Neural cell (in vitro differentiated cells): ENCODE results near the gene OGDH. TPM values are rescaled to one million over a fixed set of nuclear protein-coding genes. Genes with fewer than 3 reads are reported as not detected.
A peak's percentile ranks its signal among the peaks of the same experiment; 100 is the strongest.

Source experiments
- H2AFZ ChIP-seq: fragments of 200-600, 300-800 bp; sonication (generic), shearing (Covaris generic); 2 replicates; pipeline ENCODE4 v1.6.0; 2014; ENCODE audit warnings: low read depth, mild to moderate bottlenecking, antibody characterized with exemption, low read length, moderate library complexity
- H3F3A ChIP-seq: fragments of 200-600 bp; shearing (Covaris generic); 2 replicates; pipeline ENCODE4 v1.6.1; 2016; ENCODE audit warnings: mild to moderate bottlenecking, moderate library complexity, mixed read lengths, antibody characterized with exemption, low read length; ENCODE audit not compliant: insufficient read depth, poor library complexity, severe bottlenecking
- H3K27ac ChIP-seq: fragments of 200-600, 300-800 bp; sonication (generic), shearing (Covaris generic); 2 replicates; pipeline ENCODE4 v1.5.1; 2014; ENCODE audit warnings: mild to moderate bottlenecking, low read length, moderate library complexity
- H3K27me3 ChIP-seq: fragments of 300-800, 200-600 bp; sonication (generic), shearing (Covaris generic); 2 replicates; pipeline ENCODE4 v1.6.0; 2014; ENCODE audit warnings: mild to moderate bottlenecking, low read depth, low read length, moderate library complexity; ENCODE audit not compliant: insufficient read depth
- H3K36me3 ChIP-seq: fragments of 300-800, 200-600 bp; sonication (generic), shearing (Covaris generic); 2 replicates; pipeline ENCODE4 v1.5.1; 2014; ENCODE audit warnings: mild to moderate bottlenecking, antibody characterized with exemption, low read length, moderate library complexity; ENCODE audit not compliant: insufficient read depth
- H3K4me2 ChIP-seq: fragments of 300-800, 200-600 bp; sonication (generic), shearing (Covaris generic); 2 replicates; pipeline ENCODE4 v1.6.0; 2014; ENCODE audit warnings: mild to moderate bottlenecking, low read length
- H3K4me3 ChIP-seq: fragments of 300-800, 200-600 bp; sonication (generic), shearing (Covaris generic); 2 replicates; pipeline ENCODE4 v1.5.1; 2014; ENCODE audit warnings: mild to moderate bottlenecking, low read length, moderate library complexity
- H3K79me2 ChIP-seq: fragments of 200-600 bp; shearing (Covaris generic); replicated peaks from 2 replicates; pipeline ENCODE4 v1.6.0; 2014; ENCODE audit warnings: mild to moderate bottlenecking, low read length, moderate library complexity; ENCODE audit not compliant: insufficient read depth
- H3K9ac ChIP-seq: fragments of 300-800, 200-600 bp; sonication (generic), shearing (Covaris generic); 2 replicates; pipeline ENCODE4 v1.6.1; 2016; ENCODE audit warnings: mild to moderate bottlenecking, low read length, mixed read lengths
- H3K9me2 ChIP-seq: fragments of 200-600 bp; shearing (Covaris generic); 2 replicates; pipeline ENCODE4 v1.6.1; 2016; ENCODE audit warnings: mild to moderate bottlenecking, low read length, mixed read lengths; ENCODE audit not compliant: insufficient read depth
- H3K9me3 ChIP-seq: fragments of 200-600, 300-800 bp; sonication (generic), shearing (Covaris generic); 2 replicates; pipeline ENCODE4 v1.6.1; 2016; ENCODE audit warnings: mild to moderate bottlenecking, mixed run types, low read length, moderate library complexity, mixed read lengths
- H4K20me1 ChIP-seq: fragments of 200-600 bp; shearing (Covaris generic); 2 replicates; pipeline ENCODE4 v1.6.1; 2016; ENCODE audit warnings: mild to moderate bottlenecking, mixed run types; ENCODE audit not compliant: insufficient read depth
- EP300 ChIP-seq: fragments of 450-650 bp; conservative IDR thresholded peaks from 2 replicates; pipeline ENCODE4 v1.6.1; 2014; ENCODE audit warnings: antibody characterized with exemption, mild to moderate bottlenecking, moderate library complexity; ENCODE audit not compliant: poor library complexity, severe bottlenecking
- EZH2 ChIP-seq: fragments of 200-600, 300-800 bp; shearing (Covaris generic), sonication (generic); IDR thresholded peaks from 2 replicates; pipeline ENCODE4 v1.6.1; 2014; ENCODE audit warnings: antibody characterized with exemption, low read length, borderline replicate concordance, mild to moderate bottlenecking; ENCODE audit not compliant: insufficient read depth, poor library complexity, severe bottlenecking
- MXI1 ChIP-seq: fragments of 450-650 bp; conservative IDR thresholded peaks from 2 replicates; pipeline ENCODE4 v1.6.1; 2014; ENCODE audit warnings: antibody characterized with exemption, mild to moderate bottlenecking; ENCODE audit not compliant: poor library complexity, severe bottlenecking
- POLR2AphosphoS5 ChIP-seq: IDR thresholded peaks from 2 replicates; pipeline ENCODE4 v1.6.1; 2012
- RAD21 ChIP-seq: fragments of 450-650 bp; conservative IDR thresholded peaks from 2 replicates; pipeline ENCODE4 v1.6.1; 2014; ENCODE audit warnings: antibody characterized with exemption, mild to moderate bottlenecking, moderate library complexity
- REST ChIP-seq: IDR thresholded peaks from 2 replicates; pipeline ENCODE4 v1.6.1; 2012; ENCODE audit warnings: borderline replicate concordance
- SMC3 ChIP-seq: fragments of 450-650 bp; conservative IDR thresholded peaks from 2 replicates; pipeline ENCODE4 v1.6.1; 2014; ENCODE audit warnings: antibody characterized with exemption, mild to moderate bottlenecking, moderate library complexity; ENCODE audit not compliant: poor library complexity
- TAF1 ChIP-seq: IDR thresholded peaks from 2 replicates; pipeline ENCODE4 v1.6.1; 2012; ENCODE audit warnings: low read depth
- polyA plus RNA-seq: library from polyadenylated mRNA; depleted of rRNA; stranded (reverse); fragments of >200 nt; gene quantifications from 2 replicates; pipeline ENCODE4 v1.2.3, GENCODE V29; 2014
- TF ChIP-seq, protein P1 (sequence below): fragments of 450-650 bp; IDR thresholded peaks from 2 replicates; pipeline ENCODE4 v1.5.1; 2014; ENCODE audit warnings: antibody characterized with exemption, mild to moderate bottlenecking, moderate library complexity; ENCODE audit not compliant: poor library complexity, severe bottlenecking

The OGDH gene
- polyA plus RNA-seq, 1 donor from 2014 or later = 16.9 TPM

DNA sequence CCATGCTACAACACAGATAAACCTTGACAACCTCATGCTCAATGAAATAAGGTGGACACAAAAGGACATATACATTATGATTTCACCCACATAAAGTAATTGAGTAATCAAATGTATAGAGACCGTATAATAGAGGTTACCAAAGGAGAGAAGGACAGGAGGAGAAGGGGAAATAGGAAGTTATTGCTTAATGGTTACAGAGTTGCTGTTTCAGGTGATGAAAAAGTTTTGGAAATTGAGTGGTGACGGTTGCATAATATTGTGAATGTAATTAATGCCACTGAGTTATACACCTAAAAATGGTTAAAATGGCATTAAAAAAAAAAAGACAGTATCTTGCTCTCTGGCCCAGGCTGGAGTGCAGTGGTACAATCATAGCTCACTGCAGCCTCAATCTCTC lies 1.5 kb upstream of the OGDH start:
- Histone ChIP-seq H3K36me3 (no peaks in the 10 kb centered on the region), H3K9me2 (no peaks in the 10 kb centered on the region), H4K20me1 (no peaks in the 10 kb centered on the region), H3K4me3 (no peak overlapping the region), H3K79me2 (peaks cover 27% of the 10 kb centered on the region), H3K27me3 (no peaks in the 10 kb centered on the region), H3F3A (no peaks in the 10 kb centered on the region), H3K27ac (no peak overlapping the region), H3K9me3 (no peaks in the 10 kb centered on the region), H2AFZ (no peak overlapping the region), H3K4me2 (no peak overlapping the region), H3K9ac (no peak overlapping the region)
- TF ChIP-seq RAD21 = no peak
- TF ChIP-seq SMC3 = no peak
- TF ChIP-seq, protein P1, sequence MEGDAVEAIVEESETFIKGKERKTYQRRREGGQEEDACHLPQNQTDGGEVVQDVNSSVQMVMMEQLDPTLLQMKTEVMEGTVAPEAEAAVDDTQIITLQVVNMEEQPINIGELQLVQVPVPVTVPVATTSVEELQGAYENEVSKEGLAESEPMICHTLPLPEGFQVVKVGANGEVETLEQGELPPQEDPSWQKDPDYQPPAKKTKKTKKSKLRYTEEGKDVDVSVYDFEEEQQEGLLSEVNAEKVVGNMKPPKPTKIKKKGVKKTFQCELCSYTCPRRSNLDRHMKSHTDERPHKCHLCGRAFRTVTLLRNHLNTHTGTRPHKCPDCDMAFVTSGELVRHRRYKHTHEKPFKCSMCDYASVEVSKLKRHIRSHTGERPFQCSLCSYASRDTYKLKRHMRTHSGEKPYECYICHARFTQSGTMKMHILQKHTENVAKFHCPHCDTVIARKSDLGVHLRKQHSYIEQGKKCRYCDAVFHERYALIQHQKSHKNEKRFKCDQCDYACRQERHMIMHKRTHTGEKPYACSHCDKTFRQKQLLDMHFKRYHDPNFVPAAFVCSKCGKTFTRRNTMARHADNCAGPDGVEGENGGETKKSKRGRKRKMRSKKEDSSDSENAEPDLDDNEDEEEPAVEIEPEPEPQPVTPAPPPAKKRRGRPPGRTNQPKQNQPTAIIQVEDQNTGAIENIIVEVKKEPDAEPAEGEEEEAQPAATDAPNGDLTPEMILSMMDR = no peak
- TF ChIP-seq TAF1 = no peak
- TF ChIP-seq REST = no peak
- no peak for TF ChIP-seq MXI1
- no peak for TF ChIP-seq EP300
- no peak for TF ChIP-seq POLR2AphosphoS5
- TF ChIP-seq EZH2 = no peak

DNA sequence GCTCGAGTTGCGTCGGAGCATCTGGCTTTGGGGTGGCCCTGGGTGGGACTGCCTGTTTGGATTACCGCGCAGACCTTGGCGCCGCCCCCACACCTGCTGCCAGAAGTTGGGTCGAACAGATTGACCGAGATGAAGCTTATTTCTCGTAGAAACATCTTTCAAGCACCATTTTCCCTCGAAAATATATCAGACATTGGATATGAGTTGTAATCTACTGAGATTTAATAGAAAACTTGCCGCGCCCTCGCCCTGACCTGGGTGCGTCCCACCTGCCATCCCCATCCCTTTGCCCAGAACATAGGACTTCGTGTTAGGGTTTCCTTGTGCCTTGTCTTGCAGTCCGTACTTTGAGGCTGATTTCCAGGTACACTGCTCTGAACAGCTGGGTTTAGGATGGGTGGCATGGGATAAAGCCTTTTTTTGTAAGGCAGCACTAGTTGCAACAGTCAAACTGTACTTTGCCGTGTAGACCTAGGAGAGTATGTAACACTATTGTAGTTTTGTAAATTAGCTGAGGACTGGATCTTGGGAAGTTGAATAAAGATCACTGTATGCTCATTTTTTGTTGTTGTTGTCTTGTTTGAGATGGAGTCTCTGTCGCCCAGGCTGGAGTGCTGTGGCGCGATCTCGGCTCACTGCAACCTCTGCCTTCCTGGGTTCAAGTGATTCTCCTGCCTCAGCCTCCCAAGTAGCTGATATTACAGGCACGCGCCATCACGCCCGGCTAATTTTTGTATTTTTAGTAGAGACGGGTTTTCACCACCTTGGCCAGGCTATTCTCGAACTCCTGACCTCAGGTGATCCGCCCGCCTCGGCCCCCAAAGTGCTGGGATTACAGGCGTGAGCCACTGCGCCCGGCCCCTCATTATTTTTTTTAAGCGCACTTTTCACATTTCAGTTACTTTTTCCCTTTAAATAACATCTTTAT lies 978 bp downstream of the OGDH start:
- Histone ChIP-seq H3K9ac (peak overlapping the region; percentile 94), H3K9me2 (no peaks in the 10 kb centered on the region), H3K9me3 (no peaks in the 10 kb centered on the region), H2AFZ (peak overlapping the region; percentile 80), H3K79me2 (peaks cover 41% of the 10 kb centered on the region), H3F3A (no peaks in the 10 kb centered on the region), H3K27ac (peak overlapping the region; percentile 97), H3K27me3 (no peaks in the 10 kb centered on the region), H3K4me3 (peak overlapping the region; percentile 90), H3K36me3 (no peaks in the 10 kb centered on the region), H4K20me1 (no peaks in the 10 kb centered on the region), H3K4me2 (peak overlapping the region; percentile 99)
- TF ChIP-seq, protein P1 = no peak
- TF ChIP-seq RAD21 = no peak
- peak; percentile 9 for TF ChIP-seq MXI1
